B cell (primary cell): Measurements from ENCODE around the gene KCNA10. TPM values are rescaled to one million over a fixed set of nuclear protein-coding genes. Genes with fewer than 3 reads are reported as not detected.

Experiments
- ATAC-seq: fragments of 200-7000 bp; cut with Tn5 transposase; one replicate; pipeline ENCODE4 v1.10.0; 2021; ENCODE audit warnings: low read depth, mild to moderate bottlenecking, moderate number of reproducible peaks, moderate library complexity
- CTCF ChIA-PET: fragments of 350-600 bp; sonication (Branson Sonifier 250); formaldehyde crosslinking; loops from one replicate; lab custom pipeline; 2021; ENCODE audit warnings: antibody characterized with exemption, inconsistent platforms; lab: Charles Lee
- POLR2A ChIA-PET: fragments of 350-600 bp; sonication (Branson Sonifier 250); formaldehyde crosslinking; loops from one replicate; lab custom pipeline; 2021; ENCODE audit warnings: antibody characterized with exemption; lab: Charles Lee
- DNase-seq: peaks from one replicate; pipeline ENCODE4 v3.0.0; 2013
- H2AFZ ChIP-seq: 2 replicates; pipeline ENCODE4 v1.6.1; 2012; ENCODE audit warnings: mild to moderate bottlenecking, low read depth, low read length; ENCODE audit not compliant: insufficient read depth, poor library complexity, severe bottlenecking
- H3K27ac ChIP-seq, 2 donors: 1 replicate in 1 of 2; 2 replicates in 1 of 2; pipeline ENCODE4 v1.5.1; 2012 to 2013; ENCODE audit warnings: low read length in 2 of 2, mild to moderate bottlenecking in 2 of 2, moderate library complexity in 1 of 2
- H3K27me3 ChIP-seq, 4 experiments: fragments of 200-600 bp in 1 of 4; sonication (generic) in 1 of 4; replicated peaks in 1 of 4; 1 replicate in 2 of 4; 2 replicates in 2 of 4; pipeline versions ENCODE4 v1.6.1 to v1.7.0; 2013 to 2016; ENCODE audit warnings: low read length in 3 of 4, mild to moderate bottlenecking in 2 of 4, mixed read lengths in 1 of 4, moderate library complexity in 1 of 4; ENCODE audit not compliant: insufficient read depth in 4 of 4, control insufficient read depth in 3 of 4; ENCODE audit errors: control extremely low read depth in 1 of 4
- H3K36me3 ChIP-seq, 2 experiments: replicated peaks in 1 of 2; 1 replicate in 1 of 2; 2 replicates in 1 of 2; pipeline versions ENCODE4 v1.6.1 to v1.7.1; 2013; ENCODE audit warnings: low read length in 1 of 2; ENCODE audit not compliant: insufficient read depth in 2 of 2, control insufficient read depth in 1 of 2; ENCODE audit errors: control extremely low read depth in 1 of 2, extremely low read depth in 1 of 2
- H3K4me1 ChIP-seq, 2 donors: fragments of 200-600 bp in 1 of 2; sonication (generic) in 1 of 2; 1 replicate in 1 of 2; 2 replicates in 1 of 2; pipeline versions ENCODE4 v1.5.1 to v1.6.1; 2013 to 2017; ENCODE audit warnings: low read length in 2 of 2; ENCODE audit not compliant: control insufficient read depth in 2 of 2, insufficient read depth in 2 of 2
- H3K4me2 ChIP-seq: replicated peaks from 2 replicates; pipeline ENCODE3; 2012; ENCODE audit warnings: mild to moderate bottlenecking, low read depth, low read length; ENCODE audit not compliant: poor library complexity, severe bottlenecking
- H3K4me3 ChIP-seq, 5 experiments: fragments of 200-600 bp in 1 of 5; sonication (generic) in 1 of 5; 1 replicate in 3 of 5; 2 replicates in 2 of 5; pipeline versions ENCODE4 v1.5.1 to v1.7.0; 2011 to 2016; ENCODE audit warnings: low read length in 4 of 5, mild to moderate bottlenecking in 4 of 5, low read depth in 2 of 5, control low read depth in 1 of 5, moderate library complexity in 1 of 5; ENCODE audit not compliant: insufficient read depth in 1 of 5; ENCODE audit errors: control extremely low read depth in 1 of 5, extremely low read depth in 1 of 5
- H3K79me2 ChIP-seq: fragments of 200-600 bp; sonication (generic); one replicate; pipeline ENCODE4 v1.6.0; 2016; ENCODE audit warnings: low read length; ENCODE audit not compliant: control insufficient read depth, insufficient read depth
- H3K9ac ChIP-seq: fragments of 200-600 bp; sonication (generic); 2 replicates; pipeline ENCODE4 v1.6.1; 2017; ENCODE audit warnings: mild to moderate bottlenecking, low read length, moderate library complexity
- H3K9me3 ChIP-seq, 3 donors: one replicate each; pipeline versions ENCODE4 v1.6.1 to v1.7.1; 2013; ENCODE audit warnings: low read length in 2 of 3; ENCODE audit not compliant: control insufficient read depth in 2 of 3, insufficient read depth in 1 of 3; ENCODE audit errors: control extremely low read depth in 1 of 3
- H4K20me1 ChIP-seq: 2 replicates; pipeline ENCODE4 v1.6.0; 2012; ENCODE audit warnings: mild to moderate bottlenecking, low read length; ENCODE audit not compliant: insufficient read depth, control insufficient read depth, poor library complexity, severe bottlenecking
- H3K27ac Mint-ChIP-seq: one replicate; pipeline ENCODE4 v1.8.0; 2021; ENCODE audit warnings: mixed read lengths
- H3K27me3 Mint-ChIP-seq: one replicate; pipeline ENCODE4 v1.8.0; 2021; ENCODE audit warnings: mixed read lengths
- H3K4me1 Mint-ChIP-seq: one replicate; pipeline ENCODE4 v1.8.0; 2021; ENCODE audit warnings: mixed read lengths
- H3K4me3 Mint-ChIP-seq: one replicate; pipeline ENCODE4 v1.8.0; 2021; ENCODE audit warnings: mixed read lengths
- H3K9me3 Mint-ChIP-seq: one replicate; pipeline ENCODE4 v1.8.0; 2022; ENCODE audit warnings: mixed read lengths; ENCODE audit not compliant: insufficient read depth
- EZH2 ChIP-seq: IDR thresholded peaks from 2 replicates; pipeline ENCODE4 v1.6.1; 2012; ENCODE audit warnings: borderline replicate concordance, low read depth, mild to moderate bottlenecking, moderate library complexity, low read length; ENCODE audit not compliant: insufficient read depth, poor library complexity, severe bottlenecking
- WGBS: methylation state at CpG from one replicate; pipeline ENCODE4 v1.1.5; 2013; ENCODE audit warnings: missing lambda C conversion rate; ENCODE audit not compliant: insufficient coverage; 5-methylcytosine and 5-hydroxymethylcytosine counted together
- intact Hi-C: fragments of 100-400 bp; cut with micrococcal nuclease; formaldehyde crosslinking; loops from one replicate; pipeline ENCODE4 v1.10.0; 2022
- polyA plus RNA-seq: library from polyadenylated mRNA; depleted of rRNA; stranded (reverse); fragments of >200 nt; gene quantifications from 2 replicates; pipeline ENCODE4 v1.2.3, GENCODE V29; 2012
- total RNA-seq, 2 donors: library from RNA; stranded (reverse); fragments of 120-200 nt in 1 of 2; gene quantifications; 1 replicate in 1 of 2; 2 replicates in 1 of 2; pipeline versions ENCODE4 v1.2.3 to v1.2.4, GENCODE V29; 2013 to 2022
- TF ChIP-seq, protein P1 (sequence below): fragments of 200-600 bp; IDR thresholded peaks from one replicate; pipeline ENCODE4 v1.8.0; 2022; ENCODE audit warnings: antibody characterized with exemption, mild to moderate bottlenecking

The KCNA10 gene
- total and polyA plus RNA-seq, 2 donors (not counting 1 experiment from before 2014, with no cell fraction given): not detected

- ChIA-PET POLR2A (no interaction called here), CTCF (interaction anchor here (2.5 kb wide), 1 partner anchor 10 kb away, joined by 9 read pairs; no protein-coding TSS in a partner anchor)
- H3K4me3 Mint-ChIP-seq: no peak overlapping the region
- H3K4me1 ChIP-seq: peaks cover 7 to 9% of the 10 kb centered on the region in 2 donors
- H3K4me2 ChIP-seq: no peak overlapping the region
- H3K4me3 ChIP-seq: no peak overlapping the region
- ATAC-seq (no peak), DNase-seq (no peak)
- no peaks in the 10 kb centered on the region for H3K36me3 ChIP-seq
- H3K27me3 Mint-ChIP-seq: peaks cover 15% of the 10 kb centered on the region
- H3K27ac Mint-ChIP-seq: no peak overlapping the region
- TF ChIP-seq, protein P1, sequence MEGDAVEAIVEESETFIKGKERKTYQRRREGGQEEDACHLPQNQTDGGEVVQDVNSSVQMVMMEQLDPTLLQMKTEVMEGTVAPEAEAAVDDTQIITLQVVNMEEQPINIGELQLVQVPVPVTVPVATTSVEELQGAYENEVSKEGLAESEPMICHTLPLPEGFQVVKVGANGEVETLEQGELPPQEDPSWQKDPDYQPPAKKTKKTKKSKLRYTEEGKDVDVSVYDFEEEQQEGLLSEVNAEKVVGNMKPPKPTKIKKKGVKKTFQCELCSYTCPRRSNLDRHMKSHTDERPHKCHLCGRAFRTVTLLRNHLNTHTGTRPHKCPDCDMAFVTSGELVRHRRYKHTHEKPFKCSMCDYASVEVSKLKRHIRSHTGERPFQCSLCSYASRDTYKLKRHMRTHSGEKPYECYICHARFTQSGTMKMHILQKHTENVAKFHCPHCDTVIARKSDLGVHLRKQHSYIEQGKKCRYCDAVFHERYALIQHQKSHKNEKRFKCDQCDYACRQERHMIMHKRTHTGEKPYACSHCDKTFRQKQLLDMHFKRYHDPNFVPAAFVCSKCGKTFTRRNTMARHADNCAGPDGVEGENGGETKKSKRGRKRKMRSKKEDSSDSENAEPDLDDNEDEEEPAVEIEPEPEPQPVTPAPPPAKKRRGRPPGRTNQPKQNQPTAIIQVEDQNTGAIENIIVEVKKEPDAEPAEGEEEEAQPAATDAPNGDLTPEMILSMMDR: no peak
- no peak for TF ChIP-seq EZH2
- H3K9ac ChIP-seq: no peak overlapping the region
- no peaks in the 10 kb centered on the region for H3K79me2 ChIP-seq
- peaks cover 12% of the 10 kb centered on the region for H3K4me1 Mint-ChIP-seq
- no peak overlapping the region for H3K27ac ChIP-seq
- H3K27me3 ChIP-seq: peaks cover 0 to 6% (median 0%) of the 10 kb centered on the region in 4 experiments
- WGBS: 79% methylated on average over 2 of the region's 4 CpGs
- no peaks in the 10 kb centered on the region for H3K9me3 Mint-ChIP-seq
- H3K9me3 ChIP-seq: no peaks in the 10 kb centered on the region
- intact Hi-C loops: no loop called here
- H4K20me1 ChIP-seq: no peaks in the 10 kb centered on the region
- H2AFZ ChIP-seq: no peak overlapping the region
Observed at GRCh38 chr1:110506541-110506940, 12.4 kb downstream of the KCNA10 start.

DNA sequence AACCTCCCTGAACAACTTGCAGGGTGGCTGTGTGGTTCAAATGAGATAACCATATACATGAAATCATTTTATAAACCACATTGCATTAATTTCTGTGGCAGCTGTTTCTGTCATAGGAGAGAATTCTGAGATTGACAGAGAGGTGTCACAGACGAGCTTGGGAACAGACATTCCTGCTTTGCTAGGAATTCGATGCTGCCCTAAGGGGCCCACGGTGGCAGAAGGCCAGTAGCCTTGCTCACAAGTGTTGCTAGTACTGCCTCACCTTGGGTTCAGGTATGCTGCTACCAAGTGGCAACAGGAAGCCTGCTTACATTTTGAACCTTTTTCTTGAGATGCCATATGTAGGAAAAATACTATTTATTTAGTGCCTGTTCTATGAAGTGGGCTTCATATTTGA lies 13.4 kb downstream of the KCNA10 start:
- H3K9me3 Mint-ChIP-seq: no peaks in the 10 kb centered on the region
- H3K4me1 Mint-ChIP-seq: peaks cover 12% of the 10 kb centered on the region
- TF ChIP-seq, protein P1: no peak
- TF ChIP-seq EZH2: no peak
- H3K4me3 Mint-ChIP-seq: no peak overlapping the region
- H3K9ac ChIP-seq: no peak overlapping the region
- no peaks in the 10 kb centered on the region for H4K20me1 ChIP-seq
- 62% methylated on average over 3 of the region's 3 CpGs for WGBS
- H3K27me3 Mint-ChIP-seq: peaks cover 15% of the 10 kb centered on the region
- DNase-seq: no peak
- H3K27me3 ChIP-seq: peaks cover 0 to 6% (median 0%) of the 10 kb centered on the region in 4 experiments
- H3K4me3 ChIP-seq: no peak overlapping the region
- H3K4me1 ChIP-seq: peaks cover 7 to 9% of the 10 kb centered on the region in 2 donors
- no peak overlapping the region for H3K4me2 ChIP-seq
- H3K36me3 ChIP-seq: no peaks in the 10 kb centered on the region
- ATAC-seq: no peak
- no peak overlapping the region for H3K27ac ChIP-seq
- no peaks in the 10 kb centered on the region for H3K79me2 ChIP-seq
- no peak overlapping the region for H2AFZ ChIP-seq
- H3K9me3 ChIP-seq: no peaks in the 10 kb centered on the region
- intact Hi-C loops: no loop called here
- CTCF ChIA-PET: interaction anchor here (2.5 kb wide), 1 partner anchor 9 kb away, joined by 9 read pairs; no protein-coding TSS in a partner anchor
- POLR2A ChIA-PET: no interaction called here
- no peak overlapping the region for H3K27ac Mint-ChIP-seq
